ENCODE data around the gene EMP3.
"Not testable (repeated sequence)": the region's sequence is repeated elsewhere in the genome, so short reads cannot be mapped to it uniquely, and the experiment has no call there.

The EMP3 gene

DNA sequence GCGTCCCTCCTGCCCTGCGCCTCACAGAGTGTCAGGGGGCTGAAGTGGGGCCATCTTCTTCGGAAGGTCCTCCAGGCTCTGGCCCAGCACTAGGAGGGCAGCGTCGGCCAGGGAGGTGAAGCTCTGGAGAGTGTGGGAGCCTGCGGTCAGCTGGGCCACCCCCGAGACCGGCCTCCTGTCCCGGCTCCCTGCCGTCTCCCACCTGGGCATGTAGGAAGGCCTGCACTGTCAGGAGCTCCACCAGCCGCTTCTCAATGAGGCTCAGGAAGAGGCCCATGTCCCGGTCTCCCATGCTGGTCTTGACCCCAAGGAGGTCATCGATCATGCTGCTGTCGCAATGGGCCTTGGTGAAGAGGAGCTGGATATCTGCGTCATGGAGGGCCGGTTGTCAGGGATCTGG lies 27.4 kb upstream of the EMP3 start:
- TF ChIP-seq POLR2AphosphoS5 (IDR thresholded peaks at IDR 0.05; ENCODE audit: low read depth, low read length), result no peak
- TF ChIP-seq POLR2A (IDR thresholded peaks at IDR 0.05; ENCODE audit: low read depth, low read length), result no peak
- no peak for TF ChIP-seq TAF1 (IDR thresholded peaks at IDR 0.05; ENCODE audit: borderline replicate concordance, low read depth, low read length)
- DNase-seq (ENCODE audit: insufficient read length) (no peak), FAIRE-seq (no peak)

DNA sequence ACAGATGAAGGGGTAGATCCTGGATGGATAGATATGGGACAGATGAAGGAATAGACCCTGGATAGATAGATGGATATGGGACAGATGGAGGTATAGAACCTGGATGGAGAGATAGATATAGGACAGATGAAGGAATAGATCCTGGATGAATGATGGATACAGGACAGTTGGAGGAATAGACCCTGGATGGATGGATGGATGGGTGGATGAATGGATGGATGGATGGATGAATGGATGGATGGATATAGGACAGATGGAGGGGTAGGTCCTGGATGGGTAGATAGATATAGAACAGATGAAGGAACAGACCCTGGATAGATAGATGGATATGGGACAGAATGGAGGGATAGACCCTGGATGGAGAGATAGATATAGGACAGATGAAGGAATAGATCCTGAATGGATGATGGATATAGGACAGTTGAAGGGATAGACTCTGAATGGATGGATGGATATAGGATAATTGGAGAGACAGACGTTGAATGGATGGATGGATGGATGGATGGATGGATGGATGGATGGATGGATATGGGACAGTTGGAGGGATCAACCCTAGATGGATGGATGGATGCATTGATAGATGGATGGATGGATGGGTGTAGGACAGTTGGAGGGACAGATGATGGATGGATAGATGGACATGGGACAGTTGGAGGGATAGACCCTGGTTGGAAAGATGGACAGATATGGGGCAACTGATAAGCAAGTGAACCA lies 23.3 kb upstream of the EMP3 start:
- DNase-seq (ENCODE audit: insufficient read length) (no peak), FAIRE-seq (no peak)
- TF ChIP-seq TAF1 (IDR thresholded peaks at IDR 0.05; ENCODE audit: borderline replicate concordance, low read depth, low read length) (no peak), POLR2AphosphoS5 (IDR thresholded peaks at IDR 0.05; ENCODE audit: low read depth, low read length) (no peak), POLR2A (IDR thresholded peaks at IDR 0.05; ENCODE audit: low read depth, low read length) (no peak)

DNA sequence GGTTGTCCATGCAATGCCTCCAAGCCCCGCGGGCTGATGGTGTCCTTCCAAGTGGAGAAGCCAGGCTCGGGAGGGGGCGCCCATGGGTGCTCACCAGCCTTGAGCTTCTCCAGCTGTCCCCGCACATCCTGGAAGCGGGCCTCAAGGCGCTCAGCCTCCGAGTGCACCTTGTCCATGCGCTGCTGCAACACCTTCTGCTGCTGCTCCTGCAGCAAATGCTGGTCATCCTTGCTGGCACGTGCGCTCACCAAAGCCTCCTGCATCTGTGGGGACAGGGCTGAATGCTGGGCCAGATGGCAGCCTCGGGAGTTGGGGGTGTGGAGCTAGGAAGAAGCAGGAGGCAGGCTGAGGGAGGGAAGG lies 22.8 kb upstream of the EMP3 start:
- no peak for DNase-seq (ENCODE audit: insufficient read length)
- no peak for FAIRE-seq
- no peak for TF ChIP-seq POLR2AphosphoS5 (IDR thresholded peaks at IDR 0.05; ENCODE audit: low read depth, low read length)
- TF ChIP-seq POLR2A (IDR thresholded peaks at IDR 0.05; ENCODE audit: low read depth, low read length), result no peak
- TF ChIP-seq TAF1 (IDR thresholded peaks at IDR 0.05; ENCODE audit: borderline replicate concordance, low read depth, low read length), result no peak

DNA sequence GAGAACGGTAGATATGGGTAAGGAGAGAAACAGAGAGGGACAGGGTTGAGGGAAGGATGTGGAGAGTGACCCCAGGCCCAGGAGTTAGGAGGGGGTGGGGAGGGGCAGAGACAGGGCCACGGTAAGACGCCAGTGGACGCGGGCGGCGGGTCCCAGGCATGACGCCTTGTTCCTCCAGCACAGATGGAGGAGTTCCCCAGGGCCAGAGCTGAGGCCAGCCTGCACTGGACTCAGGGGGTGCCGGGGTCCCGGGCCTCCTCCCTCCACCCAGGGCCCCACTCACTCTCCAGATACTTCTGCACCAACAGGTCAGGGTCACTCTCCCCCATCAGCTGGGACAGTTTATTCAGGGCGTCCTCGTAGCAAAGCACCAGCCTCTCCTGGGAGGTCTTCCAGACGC lies 22.0 kb upstream of the EMP3 start:
- TF ChIP-seq TAF1 (IDR thresholded peaks at IDR 0.05; ENCODE audit: borderline replicate concordance, low read depth, low read length), result no peak
- TF ChIP-seq POLR2A (IDR thresholded peaks at IDR 0.05; ENCODE audit: low read depth, low read length), result no peak
- TF ChIP-seq POLR2AphosphoS5 (IDR thresholded peaks at IDR 0.05; ENCODE audit: low read depth, low read length), result no peak
- no peak for DNase-seq (ENCODE audit: insufficient read length)
- no peak for FAIRE-seq

DNA sequence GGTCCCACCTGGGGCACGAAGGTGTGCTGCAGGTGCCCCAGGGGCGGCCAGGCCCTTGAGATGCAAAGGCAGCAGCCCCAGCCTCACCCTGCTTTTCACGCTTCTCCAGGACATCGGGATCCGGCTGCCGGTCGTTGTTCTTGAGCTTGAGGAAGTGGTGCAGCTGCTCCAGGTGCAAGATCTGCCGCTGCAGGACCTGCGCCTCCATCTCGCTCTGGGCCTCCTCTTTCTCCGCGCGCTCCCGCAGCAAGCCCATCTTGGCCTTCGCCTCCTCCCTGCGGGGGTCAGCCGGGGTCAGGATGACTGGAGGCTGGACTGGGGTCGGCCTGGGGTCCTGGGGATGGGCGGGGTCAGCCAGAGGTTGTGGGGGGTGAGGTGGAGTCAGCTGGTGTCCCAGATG lies 21.5 kb upstream of the EMP3 start:
- FAIRE-seq (no peak), DNase-seq (ENCODE audit: insufficient read length) (no peak)
- no peak for TF ChIP-seq TAF1 (IDR thresholded peaks at IDR 0.05; ENCODE audit: borderline replicate concordance, low read depth, low read length)
- no peak for TF ChIP-seq POLR2A (IDR thresholded peaks at IDR 0.05; ENCODE audit: low read depth, low read length)
- TF ChIP-seq POLR2AphosphoS5 (IDR thresholded peaks at IDR 0.05; ENCODE audit: low read depth, low read length), result no peak

DNA sequence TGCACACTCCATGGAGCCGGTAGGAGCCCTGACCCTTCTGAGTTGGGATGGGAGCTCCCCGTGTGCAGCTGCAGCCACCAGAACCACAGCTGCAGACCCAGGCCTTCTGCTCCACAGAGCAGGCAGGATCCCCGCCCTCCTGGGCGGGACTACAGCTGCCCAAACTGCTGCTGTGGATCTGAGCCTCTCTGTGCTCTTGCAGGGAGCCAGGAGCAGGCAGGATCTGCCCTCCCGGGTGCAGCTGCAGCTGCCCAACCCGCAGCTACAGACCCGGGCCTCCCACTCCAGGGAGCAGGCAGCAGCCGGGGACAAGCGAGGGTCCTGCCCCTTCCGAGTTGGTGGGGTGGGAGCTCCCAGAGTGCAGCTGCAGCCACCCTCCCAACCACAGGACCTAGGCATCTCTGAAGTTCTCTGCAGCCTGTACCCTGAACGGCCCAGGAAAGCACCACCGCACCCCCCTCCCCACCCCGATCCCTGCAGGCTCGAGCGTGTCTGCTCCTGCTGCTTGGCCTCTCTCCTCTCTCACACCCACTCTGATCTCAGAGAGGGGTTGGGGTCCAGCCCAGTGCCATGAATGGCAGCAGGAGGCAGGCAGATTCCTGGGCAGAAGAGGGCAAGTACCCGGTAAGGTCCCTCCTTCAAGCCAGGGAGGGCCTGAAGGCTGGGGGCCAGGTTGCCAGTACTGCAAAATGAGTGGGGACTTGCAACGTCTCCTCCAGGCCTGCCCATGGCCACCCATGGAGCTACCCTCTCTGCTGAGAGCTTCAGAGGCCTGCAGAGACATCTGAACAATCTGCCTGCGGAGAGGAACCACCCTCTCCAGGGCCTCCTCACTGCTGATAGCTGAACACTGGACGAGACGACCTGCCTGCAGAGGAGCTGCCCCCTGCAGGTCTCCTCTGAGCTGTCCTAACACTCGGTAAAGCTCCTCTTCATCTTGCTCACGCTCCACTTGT lies 16.4 kb upstream of the EMP3 start:
- no peak for FAIRE-seq
- no peak for DNase-seq (ENCODE audit: insufficient read length)
- TF ChIP-seq POLR2AphosphoS5 (IDR thresholded peaks at IDR 0.05; ENCODE audit: low read depth, low read length), result no peak
- TF ChIP-seq POLR2A (IDR thresholded peaks at IDR 0.05; ENCODE audit: low read depth, low read length), result no peak
- no peak for TF ChIP-seq TAF1 (IDR thresholded peaks at IDR 0.05; ENCODE audit: borderline replicate concordance, low read depth, low read length)

DNA sequence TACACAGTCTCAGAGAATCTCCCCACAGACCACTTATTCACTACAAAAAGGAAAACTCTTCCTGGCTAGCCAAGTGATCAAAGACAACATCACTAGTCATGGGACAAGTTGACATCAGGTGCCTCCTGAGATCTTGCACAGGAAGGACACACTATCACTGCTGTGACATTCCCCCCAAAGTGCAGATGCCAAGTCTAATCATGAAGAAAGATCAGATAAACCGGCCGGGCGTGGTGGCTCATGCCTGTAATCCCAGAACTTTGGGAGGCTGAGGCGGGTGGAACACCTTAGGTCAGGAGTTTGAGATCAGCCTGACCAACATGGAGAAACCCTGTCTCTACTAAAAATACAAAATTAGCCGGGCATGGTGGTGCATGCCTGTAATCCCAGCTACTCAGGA lies 15.6 kb upstream of the EMP3 start:
- not testable (repeated sequence) for FAIRE-seq

DNA sequence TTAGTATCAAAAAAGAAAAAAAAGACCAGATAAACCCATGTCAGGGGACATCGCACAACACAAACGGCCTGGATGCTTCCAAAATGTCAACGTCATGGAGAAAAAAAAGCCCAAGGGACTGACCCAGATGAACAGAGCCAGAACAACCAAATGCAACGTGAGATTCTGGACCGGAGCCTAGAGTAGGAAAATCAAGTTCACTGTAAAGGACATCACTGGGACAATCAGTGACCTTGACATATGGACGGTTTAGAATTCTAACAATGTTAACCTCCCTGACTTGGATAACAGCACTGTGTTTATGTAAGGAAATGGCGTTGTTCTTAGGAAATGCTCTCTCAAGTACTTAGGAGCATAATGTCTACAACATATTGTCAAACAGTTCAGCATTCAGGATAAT lies 15.1 kb upstream of the EMP3 start:
- FAIRE-seq (no peak), DNase-seq (ENCODE audit: insufficient read length) (no peak)

More for the DNA sequence above, 15.6 kb upstream of the EMP3 start:
- not testable (repeated sequence) for DNase-seq (ENCODE audit: insufficient read length)

DNA sequence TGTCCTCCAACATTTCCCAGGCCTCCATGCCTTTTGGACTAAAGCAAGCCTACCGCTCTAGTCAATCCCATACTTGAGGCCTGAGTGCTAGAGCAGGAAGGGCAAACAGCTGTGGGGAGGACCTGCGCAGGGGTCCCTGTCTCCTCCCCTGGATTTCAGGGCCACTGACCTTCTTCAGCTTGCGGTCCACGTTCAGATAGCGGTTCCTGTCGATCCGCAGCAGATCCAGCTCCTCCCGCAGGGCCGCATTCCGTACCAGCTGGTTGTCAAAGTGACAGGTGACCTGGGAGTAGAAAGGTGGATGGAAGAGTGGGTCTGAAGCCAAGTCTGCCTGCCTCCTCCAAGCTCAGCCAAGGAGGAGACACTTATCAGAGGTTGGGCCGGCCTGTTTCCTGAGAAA lies 14.0 kb upstream of the EMP3 start:
- no peak for DNase-seq (ENCODE audit: insufficient read length)
- TF ChIP-seq POLR2A (IDR thresholded peaks at IDR 0.05; ENCODE audit: low read depth, low read length) (no peak), TAF1 (IDR thresholded peaks at IDR 0.05; ENCODE audit: borderline replicate concordance, low read depth, low read length) (no peak), POLR2AphosphoS5 (IDR thresholded peaks at IDR 0.05; ENCODE audit: low read depth, low read length) (no peak)
- no peak for FAIRE-seq

More for the DNA sequence above, 15.1 kb upstream of the EMP3 start:
- TF ChIP-seq POLR2A (IDR thresholded peaks at IDR 0.05; ENCODE audit: low read depth, low read length) (no peak), POLR2AphosphoS5 (IDR thresholded peaks at IDR 0.05; ENCODE audit: low read depth, low read length) (no peak), TAF1 (IDR thresholded peaks at IDR 0.05; ENCODE audit: borderline replicate concordance, low read depth, low read length) (no peak)

DNA sequence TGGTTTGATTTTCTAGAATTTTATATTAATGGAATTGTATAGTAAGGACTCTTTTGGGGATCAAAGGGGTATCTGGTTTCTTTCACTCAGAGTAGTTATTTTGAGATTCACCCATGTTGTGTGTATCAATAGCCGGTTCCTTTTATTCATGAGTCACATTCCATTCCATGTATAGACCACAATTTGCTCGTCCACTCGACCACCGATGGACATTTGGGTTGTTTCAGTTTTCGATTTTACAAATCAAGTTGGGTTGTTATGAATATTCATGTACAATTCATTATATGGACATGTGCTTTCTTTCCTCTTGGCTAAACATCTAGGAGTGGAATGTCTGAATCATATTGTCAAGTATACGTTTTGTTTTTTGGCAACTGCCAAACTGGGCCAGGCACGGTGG lies 9.6 kb upstream of the EMP3 start:
- DNase-seq (ENCODE audit: insufficient read length) (no peak), FAIRE-seq (no peak)
- TF ChIP-seq POLR2AphosphoS5 (IDR thresholded peaks at IDR 0.05; ENCODE audit: low read depth, low read length), result no peak
- no peak for TF ChIP-seq TAF1 (IDR thresholded peaks at IDR 0.05; ENCODE audit: borderline replicate concordance, low read depth, low read length)
- TF ChIP-seq POLR2A (IDR thresholded peaks at IDR 0.05; ENCODE audit: low read depth, low read length), result no peak

DNA sequence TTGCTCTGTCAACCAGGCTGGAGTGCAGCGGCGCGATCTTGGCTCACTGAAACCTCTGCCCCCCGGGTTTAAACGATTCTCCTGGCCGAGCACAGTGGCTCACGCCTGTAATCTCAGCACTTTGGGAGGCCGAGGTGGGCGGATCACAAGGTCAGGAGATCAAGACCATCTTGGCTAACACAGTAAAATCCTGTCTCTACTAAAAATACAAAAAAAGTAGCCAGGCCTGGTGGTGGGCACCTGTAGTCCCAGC lies 7.7 kb upstream of the EMP3 start:
- not testable (repeated sequence) for FAIRE-seq; DNase-seq (ENCODE audit: insufficient read length)

DNA sequence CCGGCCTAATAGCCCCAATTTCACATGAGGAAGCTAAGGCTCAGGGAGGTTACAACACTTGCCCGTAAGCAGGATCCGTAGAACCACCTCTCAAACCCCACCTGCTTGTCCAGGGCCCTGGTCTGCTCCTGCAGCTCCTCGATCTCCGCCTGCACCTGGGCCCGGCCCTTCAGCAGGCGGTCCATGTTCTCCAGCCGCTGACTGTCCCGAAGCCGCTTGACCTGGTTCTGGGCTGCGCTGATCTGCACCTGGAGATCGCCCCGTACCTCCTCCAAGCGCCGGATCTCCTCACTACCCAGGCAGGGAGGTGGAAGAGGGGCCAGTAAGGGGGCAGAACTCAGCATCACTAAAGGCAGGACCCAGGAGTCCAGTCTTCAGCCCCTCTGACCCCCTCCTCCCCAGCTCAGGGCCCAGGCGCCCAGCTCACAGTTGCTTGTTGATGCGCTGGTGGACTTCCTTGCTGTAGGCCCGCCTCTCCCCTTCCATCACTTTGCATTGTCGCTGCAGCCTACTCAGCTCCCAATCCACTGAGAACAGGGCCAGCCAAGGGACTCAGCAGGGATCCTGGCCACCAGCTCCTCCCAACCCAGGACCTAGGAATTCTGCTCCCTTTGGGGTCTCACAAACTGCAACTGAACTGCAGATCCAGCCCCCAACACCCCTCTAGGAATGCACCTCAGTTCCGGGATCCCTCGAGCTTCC lies 6.9 kb upstream of the EMP3 start:
- DNase-seq (ENCODE audit: insufficient read length), result no peak
- no peak for TF ChIP-seq TAF1 (IDR thresholded peaks at IDR 0.05; ENCODE audit: borderline replicate concordance, low read depth, low read length)
- no peak for TF ChIP-seq POLR2AphosphoS5 (IDR thresholded peaks at IDR 0.05; ENCODE audit: low read depth, low read length)
- TF ChIP-seq POLR2A (IDR thresholded peaks at IDR 0.05; ENCODE audit: low read depth, low read length), result no peak
- no peak for FAIRE-seq
